Stimulated activated CD8-positive, alpha-beta memory T cell treated with anti-CD3 and anti-CD28 coated beads, Interleukin-4, amount 100 ng/mL, for 4 hours (primary cell): ENCODE measurements around the gene GNAT2.
"Not testable (repeated sequence)": the region's sequence is repeated elsewhere in the genome, so short reads cannot be mapped to it uniquely, and the experiment has no call there.

ENCODE experiments used
- DNase-seq, 2 donors: peaks; one replicate each; pipeline ENCODE4 v3.0.0-alpha.2; 2020; ENCODE audit warnings: low read depth in 2 of 2, low spot score in 1 of 2

Gene GNAT2

GRCh38 chr1:109619576-109620400 is at the start of gene GNAT2, which contains the start of gene AMPD2:
TSS of gene GNAT2 (minus strand) at chr1:109619616. CDS start at chr1:109612870, 6,746 bp downstream.
TSS of gene AMPD2 (plus strand) at chr1:109619837. CDS start at chr1:109621176, 1,339 bp downstream.
- peak; percentile 42 to 60 for DNase-seq

- DNase-seq, result no peak
Observed at GRCh38 chr1:109668123-109668775, 48.8 kb upstream of the GNAT2 start.

GRCh38 chr1:109667452-109668122 is 48.2 kb upstream of the GNAT2 start, which contains the start of gene GSTM2:
TSS of gene GSTM2 (plus strand) at chr1:109668057. CDS start at chr1:109668116, 59 bp downstream.
- peak; percentile 29 to 51 for DNase-seq

- no peak for DNase-seq
Observed at GRCh38 chr1:109664671-109665070, 45.3 kb upstream of the GNAT2 start.

- DNase-seq, result no peak
Observed at GRCh38 chr1:109661391-109661790, 42.0 kb upstream of the GNAT2 start.

- DNase-seq, result not testable (repeated sequence)
Observed at GRCh38 chr1:109660691-109661026, 41.2 kb upstream of the GNAT2 start.

- no peak for DNase-seq
Observed at GRCh38 chr1:109659997-109660690, 40.7 kb upstream of the GNAT2 start.

- no peak for DNase-seq
Observed at GRCh38 chr1:109659145-109659544, 39.7 kb upstream of the GNAT2 start.

GRCh38 chr1:109658533-109659042 is 39.2 kb upstream of the GNAT2 start:
- no peak for DNase-seq

GRCh38 chr1:109657970-109658369 is 38.6 kb upstream of the GNAT2 start:
- DNase-seq, result no peak

GRCh38 chr1:109657395-109657794 is 38.0 kb upstream of the GNAT2 start:
- no peak for DNase-seq

GRCh38 chr1:109655615-109656519 is 36.5 kb upstream of the GNAT2 start, which contains the start of gene GSTM4:
TSS of gene GSTM4 (plus strand) at chr1:109656099. CDS start at chr1:109656390, 291 bp downstream.
- DNase-seq, result peak; percentile 27 to 40

GRCh38 chr1:109654519-109654918 is 35.1 kb upstream of the GNAT2 start:
- no peak for DNase-seq

- DNase-seq, result no peak
Observed at GRCh38 chr1:109653306-109653705, 33.9 kb upstream of the GNAT2 start.

GRCh38 chr1:109652402-109652801 is 33.0 kb upstream of the GNAT2 start:
- DNase-seq, result no peak

GRCh38 chr1:109650609-109651008 is 31.2 kb upstream of the GNAT2 start:
- DNase-seq, result no peak

GRCh38 chr1:109649491-109649914 is 30.1 kb upstream of the GNAT2 start:
- no peak for DNase-seq

- DNase-seq, result no peak
Observed at GRCh38 chr1:109644670-109645069, 25.3 kb upstream of the GNAT2 start.

GRCh38 chr1:109643385-109644230 is 24.2 kb upstream of the GNAT2 start:
- peak; percentile 74 to 78 for DNase-seq
